Left ventricle myocardium inferior (tissue), 1 donor: ENCODE measurements around the gene STAT5B. TPM values are rescaled to one million over a fixed set of nuclear protein-coding genes. Genes with fewer than 3 reads are reported as not detected.

Experiments
- DNase-seq: peaks from one replicate; pipeline ENCODE4 v3.0.0-alpha.2; 2020
- H3K27ac ChIP-seq: fragments of 200-600 bp; replicated peaks from 2 replicates; pipeline ENCODE4 v1.8.0; 2021
- H3K27me3 ChIP-seq: fragments of 200-600 bp; 2 replicates; pipeline ENCODE4 v1.8.0; 2021; ENCODE audit warnings: low read depth
- H3K36me3 ChIP-seq: fragments of 200-600 bp; 2 replicates; pipeline ENCODE4 v1.8.0; 2021
- H3K4me1 ChIP-seq: fragments of 200-600 bp; 2 replicates; pipeline ENCODE4 v1.8.0; 2021
- H3K4me3 ChIP-seq: fragments of 200-600 bp; 2 replicates; pipeline ENCODE4 v1.8.0; 2021; ENCODE audit warnings: mild to moderate bottlenecking, moderate library complexity
- H3K9me3 ChIP-seq: fragments of 200-600 bp; replicated peaks from 2 replicates; pipeline ENCODE4 v1.8.0; 2021
- CTCF ChIP-seq: fragments of 200-600 bp; IDR thresholded peaks from 2 replicates; pipeline ENCODE4 v1.8.0; 2021; ENCODE audit warnings: antibody characterized with exemption, mild to moderate bottlenecking, borderline replicate concordance
- intact Hi-C: fragments of 100-400 bp; cut with micrococcal nuclease; formaldehyde crosslinking; loops from one replicate; pipeline ENCODE4 v1.11.0; 2022
- total RNA-seq: library from RNA; stranded (reverse); fragmentation: NEBNext Ultra II Directional; extraction: Animal tissue kit (Norgen Biotek cat#: 25700); gene quantifications from one replicate; pipeline ENCODE4 v1.2.1, GENCODE V29; 2021
- donor health status: DM: no; HTN: yes; CAD: no; lungs with severe emphysema.

The STAT5B gene
- total RNA-seq, 1 donor from 2014 or later: 30.7 TPM

- no peak overlapping the region for H3K4me3 ChIP-seq
- no peaks in the 10 kb centered on the region for H3K9me3 ChIP-seq
- H3K4me1 ChIP-seq: peaks cover 21% of the 10 kb centered on the region
- peaks cover 38% of the 10 kb centered on the region for H3K36me3 ChIP-seq
- no peaks in the 10 kb centered on the region for H3K27me3 ChIP-seq
- TF ChIP-seq CTCF: no peak
- intact Hi-C loops: no loop called here
- no peak for DNase-seq
- H3K27ac ChIP-seq: no peak overlapping the region
Measured at GRCh38 chr17:42294469-42295398, 18.5 kb upstream of the STAT5B start.

- no peak for DNase-seq
- intact Hi-C loops: no loop called here
- peaks cover 24% of the 10 kb centered on the region for H3K36me3 ChIP-seq
- no peak for TF ChIP-seq CTCF
- no peaks in the 10 kb centered on the region for H3K9me3 ChIP-seq
- no peaks in the 10 kb centered on the region for H3K27me3 ChIP-seq
- H3K4me3 ChIP-seq: no peak overlapping the region
- H3K27ac ChIP-seq: peak overlapping the region; percentile 27
- H3K4me1 ChIP-seq: peaks cover 56% of the 10 kb centered on the region
Measured at GRCh38 chr17:42291129-42291528, 14.9 kb upstream of the STAT5B start.

GRCh38 chr17:42290577-42290976 is 14.4 kb upstream of the STAT5B start:
- H3K4me1 ChIP-seq: peaks cover 56% of the 10 kb centered on the region
- no peaks in the 10 kb centered on the region for H3K9me3 ChIP-seq
- H3K36me3 ChIP-seq: peaks cover 18% of the 10 kb centered on the region
- peak overlapping the region; percentile 27 for H3K27ac ChIP-seq
- TF ChIP-seq CTCF: no peak
- H3K27me3 ChIP-seq: no peaks in the 10 kb centered on the region
- DNase-seq: no peak
- no peak overlapping the region for H3K4me3 ChIP-seq
- intact Hi-C loops: no loop called here

GRCh38 chr17:42289611-42290181 is 13.5 kb upstream of the STAT5B start:
- peak overlapping the region; percentile 71 for H3K4me3 ChIP-seq
- peak overlapping the region; percentile 89 for H3K27ac ChIP-seq
- intact Hi-C loops: no loop called here
- no peak for TF ChIP-seq CTCF
- H3K36me3 ChIP-seq: peaks cover 10% of the 10 kb centered on the region
- H3K4me1 ChIP-seq: peaks cover 56% of the 10 kb centered on the region
- H3K9me3 ChIP-seq: no peaks in the 10 kb centered on the region
- no peak for DNase-seq
- no peaks in the 10 kb centered on the region for H3K27me3 ChIP-seq

- H3K36me3 ChIP-seq: peaks cover 10% of the 10 kb centered on the region
- H3K27ac ChIP-seq: peak overlapping the region; percentile 89
- DNase-seq: no peak
- H3K9me3 ChIP-seq: no peaks in the 10 kb centered on the region
- intact Hi-C loops: no loop called here
- H3K4me1 ChIP-seq: peaks cover 56% of the 10 kb centered on the region
- H3K4me3 ChIP-seq: peak overlapping the region; percentile 71
- H3K27me3 ChIP-seq: no peaks in the 10 kb centered on the region
- no peak for TF ChIP-seq CTCF
Measured at GRCh38 chr17:42288803-42289610, 12.8 kb upstream of the STAT5B start.
